Measurements from ENCODE around the gene USP38. TPM values are rescaled to one million over a fixed set of nuclear protein-coding genes. Genes with fewer than 3 reads are reported as not detected.
"Not testable (repeated sequence)": the region's sequence is repeated elsewhere in the genome, so short reads cannot be mapped to it uniquely, and the experiment has no call there.

The USP38 gene
- total and polyA plus RNA-seq, 7 donors: 25.6 to 120 (median 53.5) TPM

- no peaks in the 10 kb centered on the region for H3K4me1 ChIP-seq
- H3K9me3 ChIP-seq: no peaks in the 10 kb centered on the region
- DNase-seq (no peak), ATAC-seq (no peak)
- no peak overlapping the region for H3K27ac ChIP-seq
- intact Hi-C loops (cut with DNase I): no loop called here
- no peaks in the 10 kb centered on the region for H3K27me3 ChIP-seq (ENCODE audit: insufficient read depth in 3 of 3, low read length in 2 of 3)
- no peaks in the 10 kb centered on the region for H3K36me3 ChIP-seq (ENCODE audit: insufficient read depth in 1 of 2, low read depth in 1 of 2)
- H3K4me3 ChIP-seq: no peak overlapping the region
- TF ChIP-seq CTCF (IDR thresholded peaks at IDR 0.05): no peak
These were observed 72.6 kb downstream of the USP38 start for GRCh38 chr4:143257356-143257755.

- no peak for DNase-seq
- ATAC-seq: no peak
These were observed 76.0 kb downstream of the USP38 start for GRCh38 chr4:143260750-143261149.

GRCh38 chr4:143262838-143263237, 78.1 kb downstream of the USP38 start:
- Histone ChIP-seq H3K27me3 (ENCODE audit: insufficient read depth in 3 of 3, low read length in 2 of 3) (no peaks in the 10 kb centered on the region), H3K27ac (no peak overlapping the region), H3K4me1 (no peaks in the 10 kb centered on the region), H3K36me3 (ENCODE audit: insufficient read depth in 1 of 2, low read depth in 1 of 2) (no peaks in the 10 kb centered on the region), H3K4me3 (no peak overlapping the region), H3K9me3 (no peaks in the 10 kb centered on the region)
- DNase-seq (no peak), ATAC-seq (no peak)
- no peak for TF ChIP-seq CTCF (IDR thresholded peaks at IDR 0.05)
- WGBS, 3 donors: 0 to 75% (median 33%) methylated on average over 1 of the region's 1 CpG
- intact Hi-C loops (cut with DNase I): no loop called here

More at GRCh38 chr4:143260750-143261149, 76.0 kb downstream of the USP38 start:
- H3K27ac ChIP-seq: no peak overlapping the region
- no peaks in the 10 kb centered on the region for H3K36me3 ChIP-seq (ENCODE audit: insufficient read depth in 1 of 2, low read depth in 1 of 2)
- H3K4me3 ChIP-seq: no peak overlapping the region
- H3K9me3 ChIP-seq: no peaks in the 10 kb centered on the region
- TF ChIP-seq CTCF (IDR thresholded peaks at IDR 0.05): no peak
- H3K4me1 ChIP-seq: no peaks in the 10 kb centered on the region
- intact Hi-C loops (cut with DNase I): no loop called here
- WGBS, 3 donors: 64 to 92% (median 70%) methylated on average over 3 of the region's 3 CpGs
- H3K27me3 ChIP-seq (ENCODE audit: insufficient read depth in 3 of 3, low read length in 2 of 3): no peaks in the 10 kb centered on the region

GRCh38 chr4:143267690-143268089, 83.0 kb downstream of the USP38 start:
- H3K9me3 ChIP-seq; H3K27ac ChIP-seq; intact Hi-C loops (cut with DNase I); H3K4me1 ChIP-seq; H3K36me3 ChIP-seq (ENCODE audit: insufficient read depth in 1 of 2, low read depth in 1 of 2); ATAC-seq; H3K27me3 ChIP-seq (ENCODE audit: insufficient read depth in 3 of 3, low read length in 2 of 3); H3K4me3 ChIP-seq; DNase-seq: not testable (repeated sequence)
- WGBS, 3 donors: 95 to 100% (median 100%) methylated on average over 2 of the region's 2 CpGs

- no peaks in the 10 kb centered on the region for H3K36me3 ChIP-seq (ENCODE audit: insufficient read depth in 1 of 2, low read depth in 1 of 2)
- intact Hi-C loops (cut with DNase I): no loop called here
- TF ChIP-seq CTCF (IDR thresholded peaks at IDR 0.05): no peak
- no peaks in the 10 kb centered on the region for H3K27me3 ChIP-seq (ENCODE audit: insufficient read depth in 3 of 3, low read length in 2 of 3)
- WGBS, 3 donors: 25 to 44% (median 30%) methylated on average over 2 of the region's 2 CpGs
- ATAC-seq (no peak), DNase-seq (no peak)
- no peaks in the 10 kb centered on the region for H3K4me1 ChIP-seq
- no peaks in the 10 kb centered on the region for H3K9me3 ChIP-seq
- no peak overlapping the region for H3K4me3 ChIP-seq
- H3K27ac ChIP-seq: no peak overlapping the region
These were observed 85.6 kb downstream of the USP38 start for GRCh38 chr4:143270256-143270838.

Other genes with a start within 250 kb of the USP38 start
- gene GAB1, start 152.0 kb downstream of the USP38 start, total RNA-seq: 10 to 100 TPM; 10.1 to 20.3 (median 15.2) TPM
- 1 to 10 TPM; 1.0 to 9.1 (median 3.2) TPM for gene GAB1, start 152.0 kb downstream of the USP38 start, polyA plus RNA-seq

All from psoas muscle (tissue), 8 donors.